Muscle layer of colon (tissue), 2 donors: ENCODE measurements around the gene PCCB.

Experiments
- H3K27ac ChIP-seq: one replicate; pipeline ENCODE4 v1.7.0; 2013; ENCODE audit warnings: low read depth, mild to moderate bottlenecking, low read length, moderate library complexity
- H3K27me3 ChIP-seq, 2 donors: one replicate each; pipeline ENCODE4 v1.7.0; 2013; ENCODE audit warnings: low read length in 2 of 2, mild to moderate bottlenecking in 2 of 2; ENCODE audit not compliant: insufficient read depth in 2 of 2, control insufficient read depth in 1 of 2
- H3K36me3 ChIP-seq: one replicate; pipeline ENCODE4 v1.7.0; 2013; ENCODE audit warnings: mild to moderate bottlenecking, low read length; ENCODE audit not compliant: insufficient read depth
- H3K4me1 ChIP-seq: one replicate; pipeline ENCODE4 v1.7.0; 2013; ENCODE audit warnings: mild to moderate bottlenecking, low read length; ENCODE audit not compliant: insufficient read depth
- H3K4me3 ChIP-seq, 2 donors: one replicate each; pipeline ENCODE4 v1.7.0; 2013; ENCODE audit warnings: low read length in 2 of 2, low read depth in 1 of 2, mild to moderate bottlenecking in 1 of 2, moderate library complexity in 1 of 2
- H3K9ac ChIP-seq: one replicate; pipeline ENCODE4 v1.7.0; 2013; ENCODE audit warnings: low read length
- H3K9me3 ChIP-seq: one replicate; pipeline ENCODE4 v1.7.0; 2013; ENCODE audit warnings: mild to moderate bottlenecking, low read length
- donor health status: abdominal sarcoma.
- donor health status: Adenocarcinoma of cecum.

The PCCB gene

GRCh38 chr3:136245691-136246090, 4.4 kb upstream of the PCCB start:
- no peak overlapping the region for H3K4me3 ChIP-seq
- no peak overlapping the region for H3K9ac ChIP-seq
- peaks cover under 1% of the 10 kb centered on the region for H3K4me1 ChIP-seq
- no peaks in the 10 kb centered on the region for H3K9me3 ChIP-seq
- H3K27me3 ChIP-seq: no peaks in the 10 kb centered on the region
- H3K27ac ChIP-seq: no peak overlapping the region
- no peaks in the 10 kb centered on the region for H3K36me3 ChIP-seq

GRCh38 chr3:136247436-136247835, 2.7 kb upstream of the PCCB start:
- Histone ChIP-seq H3K27ac (no peak overlapping the region), H3K9ac (no peak overlapping the region), H3K4me3 (no peak overlapping the region), H3K4me1 (peaks cover 11% of the 10 kb centered on the region), H3K27me3 (no peaks in the 10 kb centered on the region), H3K36me3 (no peaks in the 10 kb centered on the region), H3K9me3 (no peaks in the 10 kb centered on the region)

- Histone ChIP-seq H3K4me3 (no peak overlapping the region), H3K27me3 (no peaks in the 10 kb centered on the region), H3K27ac (no peak overlapping the region), H3K36me3 (no peaks in the 10 kb centered on the region), H3K9me3 (no peaks in the 10 kb centered on the region), H3K9ac (no peak overlapping the region), H3K4me1 (peaks cover 11% of the 10 kb centered on the region)
These were observed 2.1 kb upstream of the PCCB start for GRCh38 chr3:136247855-136248590.

GRCh38 chr3:136249091-136249490, 1.0 kb upstream of the PCCB start:
- H3K27ac ChIP-seq: no peak overlapping the region
- no peaks in the 10 kb centered on the region for H3K9me3 ChIP-seq
- peaks cover 11% of the 10 kb centered on the region for H3K4me1 ChIP-seq
- H3K4me3 ChIP-seq: no peak overlapping the region
- H3K27me3 ChIP-seq: no peaks in the 10 kb centered on the region
- H3K36me3 ChIP-seq: no peaks in the 10 kb centered on the region
- H3K9ac ChIP-seq: no peak overlapping the region

GRCh38 chr3:136249593-136249992, 547 bp upstream of the PCCB start:
- Histone ChIP-seq H3K9ac (peak overlapping the region; percentile 58), H3K4me3 (peak overlapping the region in 1 of 2 donors; percentile 73), H3K27ac (peak overlapping the region; percentile 86), H3K36me3 (no peaks in the 10 kb centered on the region), H3K27me3 (no peaks in the 10 kb centered on the region), H3K4me1 (peaks cover 11% of the 10 kb centered on the region), H3K9me3 (no peaks in the 10 kb centered on the region)

GRCh38 chr3:136250903-136251460, 842 bp downstream of the PCCB start:
- peak overlapping the region; percentile 86 for H3K27ac ChIP-seq
- no peaks in the 10 kb centered on the region for H3K27me3 ChIP-seq
- H3K9me3 ChIP-seq: no peaks in the 10 kb centered on the region
- H3K4me3 ChIP-seq: peak overlapping the region; percentile 70 to 73
- H3K9ac ChIP-seq: peak overlapping the region; percentile 58
- peaks cover 6% of the 10 kb centered on the region for H3K36me3 ChIP-seq
- peaks cover 11% of the 10 kb centered on the region for H3K4me1 ChIP-seq

- H3K4me3 ChIP-seq: peak overlapping the region in 1 of 2 donors; percentile 73
- no peak overlapping the region for H3K9ac ChIP-seq
These were observed 1.4 kb downstream of the PCCB start for GRCh38 chr3:136251511-136251910.

GRCh38 chr3:136255672-136256406, 5.7 kb downstream of the PCCB start:
- H3K4me3 ChIP-seq: no peak overlapping the region
- H3K9ac ChIP-seq: no peak overlapping the region
- H3K27ac ChIP-seq: no peak overlapping the region
- H3K4me1 ChIP-seq: peaks cover 9% of the 10 kb centered on the region
- H3K9me3 ChIP-seq: no peaks in the 10 kb centered on the region
- H3K36me3 ChIP-seq: peaks cover 26% of the 10 kb centered on the region
- no peaks in the 10 kb centered on the region for H3K27me3 ChIP-seq

More at GRCh38 chr3:136251511-136251910, 1.4 kb downstream of the PCCB start:
- H3K27ac ChIP-seq: no peak overlapping the region
- peaks cover 11% of the 10 kb centered on the region for H3K4me1 ChIP-seq
- no peaks in the 10 kb centered on the region for H3K27me3 ChIP-seq
- H3K36me3 ChIP-seq: peaks cover 12% of the 10 kb centered on the region
- H3K9me3 ChIP-seq: no peaks in the 10 kb centered on the region

- H3K4me1 ChIP-seq: no peaks in the 10 kb centered on the region
- no peaks in the 10 kb centered on the region for H3K9me3 ChIP-seq
- H3K9ac ChIP-seq: no peak overlapping the region
- no peak overlapping the region for H3K4me3 ChIP-seq
- H3K36me3 ChIP-seq: peaks cover 38% of the 10 kb centered on the region
- no peaks in the 10 kb centered on the region for H3K27me3 ChIP-seq
- H3K27ac ChIP-seq: no peak overlapping the region
These were observed 8.1 kb downstream of the PCCB start for GRCh38 chr3:136258199-136258598.

GRCh38 chr3:136261826-136262225, 11.7 kb downstream of the PCCB start:
- Histone ChIP-seq H3K27me3 (no peaks in the 10 kb centered on the region), H3K9me3 (no peaks in the 10 kb centered on the region), H3K27ac (no peak overlapping the region), H3K4me1 (no peaks in the 10 kb centered on the region), H3K9ac (no peak overlapping the region), H3K4me3 (no peak overlapping the region), H3K36me3 (peaks cover 28% of the 10 kb centered on the region)

- no peak overlapping the region for H3K9ac ChIP-seq
- H3K9me3 ChIP-seq: no peaks in the 10 kb centered on the region
- no peak overlapping the region for H3K4me3 ChIP-seq
- no peaks in the 10 kb centered on the region for H3K4me1 ChIP-seq
- peaks cover 25% of the 10 kb centered on the region for H3K36me3 ChIP-seq
- H3K27ac ChIP-seq: no peak overlapping the region
- no peaks in the 10 kb centered on the region for H3K27me3 ChIP-seq
These were observed 12.4 kb downstream of the PCCB start for GRCh38 chr3:136262559-136262958.
